ENCODE measurements around the gene FNDC3B. TPM values are rescaled to one million over a fixed set of nuclear protein-coding genes. Genes with fewer than 3 reads are reported as not detected.

Gene FNDC3B
- total and polyA plus RNA-seq, 2 donors (not counting 1 experiment from before 2014, with no cell fraction given) = 1.2 to 9.2 TPM

- H3K9ac ChIP-seq (ENCODE audit: low read length) = no peak overlapping the region
- H3K27me3 Mint-ChIP-seq = peaks cover 23% of the 10 kb centered on the region
- H3K27me3 ChIP-seq (replicated peaks in 1 of 4; ENCODE audit: control extremely low read depth in 1 of 4, control insufficient read depth in 3 of 4, insufficient read depth in 4 of 4, low read length in 3 of 4) = peaks cover 0 to 16% (median 2%) of the 10 kb centered on the region in 4 experiments
- DNase-seq (no peak), ATAC-seq (ENCODE audit: low read depth) (no peak)
- no peaks in the 10 kb centered on the region for H4K20me1 ChIP-seq (ENCODE audit: control insufficient read depth, insufficient read depth, low read length, poor library complexity, severe bottlenecking)
- ChIA-PET POLR2A (no interaction called here), CTCF (no interaction called here)
- no peak overlapping the region for H2AFZ ChIP-seq (ENCODE audit: insufficient read depth, low read depth, low read length, poor library complexity, severe bottlenecking)
- WGBS (ENCODE audit: insufficient coverage) = 90% methylated on average over 2 of the region's 4 CpGs
- intact Hi-C loops (cut with micrococcal nuclease) = no loop called here
- no peak overlapping the region for H3K4me2 ChIP-seq (replicated peaks; ENCODE audit: low read depth, low read length, poor library complexity, severe bottlenecking)
- H3K27ac ChIP-seq (ENCODE audit: low read length in 2 of 2) = no peak overlapping the region
- H3K4me1 ChIP-seq (ENCODE audit: control insufficient read depth in 2 of 2, insufficient read depth in 2 of 2, low read length in 2 of 2) = no peaks in the 10 kb centered on the region
- H3K4me3 Mint-ChIP-seq = no peak overlapping the region
- no peaks in the 10 kb centered on the region for H3K4me1 Mint-ChIP-seq
- H3K36me3 ChIP-seq (replicated peaks in 1 of 2; ENCODE audit: control extremely low read depth in 1 of 2, control insufficient read depth in 1 of 2, extremely low read depth in 1 of 2, insufficient read depth in 2 of 2, low read length in 1 of 2) = no peaks in the 10 kb centered on the region
- H3K9me3 Mint-ChIP-seq (ENCODE audit: insufficient read depth) = no peaks in the 10 kb centered on the region
- H3K27ac Mint-ChIP-seq = no peak overlapping the region
- H3K4me3 ChIP-seq (ENCODE audit: control extremely low read depth in 1 of 5, extremely low read depth in 1 of 5, insufficient read depth in 1 of 5, low read depth in 2 of 5, low read length in 4 of 5) = no peak overlapping the region
- TF ChIP-seq, protein P1, sequence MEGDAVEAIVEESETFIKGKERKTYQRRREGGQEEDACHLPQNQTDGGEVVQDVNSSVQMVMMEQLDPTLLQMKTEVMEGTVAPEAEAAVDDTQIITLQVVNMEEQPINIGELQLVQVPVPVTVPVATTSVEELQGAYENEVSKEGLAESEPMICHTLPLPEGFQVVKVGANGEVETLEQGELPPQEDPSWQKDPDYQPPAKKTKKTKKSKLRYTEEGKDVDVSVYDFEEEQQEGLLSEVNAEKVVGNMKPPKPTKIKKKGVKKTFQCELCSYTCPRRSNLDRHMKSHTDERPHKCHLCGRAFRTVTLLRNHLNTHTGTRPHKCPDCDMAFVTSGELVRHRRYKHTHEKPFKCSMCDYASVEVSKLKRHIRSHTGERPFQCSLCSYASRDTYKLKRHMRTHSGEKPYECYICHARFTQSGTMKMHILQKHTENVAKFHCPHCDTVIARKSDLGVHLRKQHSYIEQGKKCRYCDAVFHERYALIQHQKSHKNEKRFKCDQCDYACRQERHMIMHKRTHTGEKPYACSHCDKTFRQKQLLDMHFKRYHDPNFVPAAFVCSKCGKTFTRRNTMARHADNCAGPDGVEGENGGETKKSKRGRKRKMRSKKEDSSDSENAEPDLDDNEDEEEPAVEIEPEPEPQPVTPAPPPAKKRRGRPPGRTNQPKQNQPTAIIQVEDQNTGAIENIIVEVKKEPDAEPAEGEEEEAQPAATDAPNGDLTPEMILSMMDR (IDR thresholded peaks at IDR 0.05) = no peak
- TF ChIP-seq EZH2 (IDR thresholded peaks at IDR 0.05; ENCODE audit: borderline replicate concordance, insufficient read depth, low read depth, low read length, poor library complexity, severe bottlenecking) = no peak
- peaks cover 0 to 1% (median 0%) of the 10 kb centered on the region in 3 donors for H3K9me3 ChIP-seq (ENCODE audit: control extremely low read depth in 1 of 3, control insufficient read depth in 2 of 3, insufficient read depth in 1 of 3, low read length in 2 of 3)
- H3K79me2 ChIP-seq (ENCODE audit: control insufficient read depth, insufficient read depth, low read length) = no peaks in the 10 kb centered on the region
Observed at GRCh38 chr3:172118019-172118418, 78.6 kb downstream of the FNDC3B start.

- H3K27ac ChIP-seq (ENCODE audit: low read length in 2 of 2) = no peak overlapping the region
- no peaks in the 10 kb centered on the region for H3K4me1 ChIP-seq (ENCODE audit: control insufficient read depth in 2 of 2, insufficient read depth in 2 of 2, low read length in 2 of 2)
- WGBS (ENCODE audit: insufficient coverage) = 100% methylated on average over 2 of the region's 7 CpGs
- Mint-ChIP-seq H3K27ac (no peak overlapping the region), H3K4me3 (no peak overlapping the region), H3K4me1 (no peaks in the 10 kb centered on the region), H3K9me3 (ENCODE audit: insufficient read depth) (no peaks in the 10 kb centered on the region), H3K27me3 (peaks cover 13% of the 10 kb centered on the region)
- intact Hi-C loops (cut with micrococcal nuclease) = no loop called here
- H3K4me2 ChIP-seq (replicated peaks; ENCODE audit: low read depth, low read length, poor library complexity, severe bottlenecking) = no peak overlapping the region
- no peak overlapping the region for H3K4me3 ChIP-seq (ENCODE audit: control extremely low read depth in 1 of 5, extremely low read depth in 1 of 5, insufficient read depth in 1 of 5, low read depth in 2 of 5, low read length in 4 of 5)
- no peak for DNase-seq
- peaks cover 0 to 7% (median 0%) of the 10 kb centered on the region in 4 experiments for H3K27me3 ChIP-seq (replicated peaks in 1 of 4; ENCODE audit: control extremely low read depth in 1 of 4, control insufficient read depth in 3 of 4, insufficient read depth in 4 of 4, low read length in 3 of 4)
- ATAC-seq (ENCODE audit: low read depth) = no peak
- peaks cover 0 to 1% of the 10 kb centered on the region in 2 experiments for H3K36me3 ChIP-seq (replicated peaks in 1 of 2; ENCODE audit: control extremely low read depth in 1 of 2, control insufficient read depth in 1 of 2, extremely low read depth in 1 of 2, insufficient read depth in 2 of 2, low read length in 1 of 2)
- no peaks in the 10 kb centered on the region for H4K20me1 ChIP-seq (ENCODE audit: control insufficient read depth, insufficient read depth, low read length, poor library complexity, severe bottlenecking)
- CTCF ChIA-PET = no interaction called here
- POLR2A ChIA-PET = no interaction called here
- H3K9ac ChIP-seq (ENCODE audit: low read length) = no peak overlapping the region
- TF ChIP-seq EZH2 (IDR thresholded peaks at IDR 0.05; ENCODE audit: borderline replicate concordance, insufficient read depth, low read depth, low read length, poor library complexity, severe bottlenecking) = no peak
- TF ChIP-seq, protein P1 (IDR thresholded peaks at IDR 0.05) = no peak
- no peaks in the 10 kb centered on the region for H3K79me2 ChIP-seq (ENCODE audit: control insufficient read depth, insufficient read depth, low read length)
- H2AFZ ChIP-seq (ENCODE audit: insufficient read depth, low read depth, low read length, poor library complexity, severe bottlenecking) = no peak overlapping the region
- H3K9me3 ChIP-seq (ENCODE audit: control extremely low read depth in 1 of 3, control insufficient read depth in 2 of 3, insufficient read depth in 1 of 3, low read length in 2 of 3) = no peaks in the 10 kb centered on the region
Observed at GRCh38 chr3:172119266-172119969, 80.0 kb downstream of the FNDC3B start.

Data from B cell (primary cell).